ENCODE data around the gene GUCA2A.

The GUCA2A gene

DNA sequence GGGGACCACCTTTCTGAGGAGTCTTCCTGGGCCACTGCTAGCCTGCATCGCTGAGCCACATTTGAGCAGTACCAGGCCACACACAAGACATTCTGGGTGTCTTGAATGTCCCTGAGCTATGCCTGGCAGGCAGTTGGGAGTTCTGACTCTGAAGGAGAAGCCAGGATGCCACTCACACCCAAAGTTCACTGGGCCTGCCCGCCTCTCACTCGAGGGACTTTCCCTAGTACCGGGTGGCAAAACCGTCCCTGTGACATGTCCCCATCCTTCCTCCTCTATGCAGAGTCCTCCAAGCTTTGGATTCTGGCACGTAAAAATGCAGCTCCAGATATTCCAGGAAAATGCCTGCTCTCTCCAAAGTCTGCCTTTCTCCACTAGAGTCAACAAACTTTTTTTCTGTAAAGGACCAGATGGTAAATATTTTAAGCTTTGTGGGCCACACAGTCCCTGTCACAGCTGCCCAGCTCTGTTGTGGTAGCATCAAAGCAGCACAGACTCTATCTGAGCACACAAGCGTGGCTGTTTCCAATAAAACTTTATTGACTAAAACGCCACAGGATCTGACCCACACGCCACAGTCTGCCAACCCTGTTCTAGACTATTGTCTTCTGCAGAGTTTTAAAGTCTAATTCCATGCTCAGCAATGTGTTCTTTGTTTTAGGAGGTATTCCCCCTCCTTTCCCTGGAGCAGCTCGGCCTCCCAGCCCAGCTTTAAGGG is 30.6 kb downstream of the GUCA2A start:
- H3K27me3 ChIP-seq = no peaks in the 10 kb centered on the region
- H3K4me1 ChIP-seq = peaks cover 8 to 33% (median 20%) of the 10 kb centered on the region in 10 experiments; a peak in 19 of 20 replicates
- no peaks in the 10 kb centered on the region for H4K20me1 ChIP-seq
- no peak overlapping the region for H3K27ac ChIP-seq
- H3K36me3 ChIP-seq = no peaks in the 10 kb centered on the region
- H3K4me3 ChIP-seq = no peak overlapping the region
- TF ChIP-seq Cebpa-rat (IDR thresholded peaks at IDR 0.05) = no peak
- H3K9ac ChIP-seq = no peak overlapping the region
- no peaks in the 10 kb centered on the region; a peak in 1 of 22 replicates for H3K9me3 ChIP-seq (replicated peaks in 1 of 11)
- no peak overlapping the region; a peak in 1 of 22 replicates for H3K4me2 ChIP-seq

DNA sequence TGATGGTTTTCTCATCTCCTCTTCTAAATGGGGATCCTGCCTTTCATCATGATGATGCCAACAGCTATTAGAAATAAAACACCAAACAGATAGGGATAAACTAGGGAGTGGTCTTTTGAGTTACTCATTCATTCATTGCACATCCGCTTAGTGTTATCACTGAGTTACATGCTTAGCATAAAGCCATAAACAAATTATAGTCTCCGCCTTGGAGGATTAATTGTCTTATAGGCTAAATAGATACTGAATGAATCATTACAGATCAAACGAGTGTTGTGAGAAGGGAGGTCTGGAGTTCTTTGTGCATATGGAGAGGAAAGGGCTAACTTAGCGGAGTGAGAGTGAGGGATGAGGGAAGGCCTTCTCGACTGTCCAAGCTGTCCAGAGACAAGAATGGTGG is 31.2 kb downstream of the GUCA2A start:
- TF ChIP-seq Cebpa-rat (IDR thresholded peaks at IDR 0.05) = no peak
- H4K20me1 ChIP-seq = no peaks in the 10 kb centered on the region
- no peak overlapping the region for H3K9ac ChIP-seq
- H3K27ac ChIP-seq = no peak overlapping the region
- H3K4me3 ChIP-seq = no peak overlapping the region
- no peaks in the 10 kb centered on the region for H3K36me3 ChIP-seq
- H3K4me2 ChIP-seq = no peak overlapping the region; a peak in 1 of 22 replicates
- peaks cover 8 to 31% (median 20%) of the 10 kb centered on the region in 10 experiments; a peak in 19 of 20 replicates for H3K4me1 ChIP-seq
- no peaks in the 10 kb centered on the region; a peak in 1 of 22 replicates for H3K9me3 ChIP-seq (replicated peaks in 1 of 11)
- no peaks in the 10 kb centered on the region for H3K27me3 ChIP-seq

DNA sequence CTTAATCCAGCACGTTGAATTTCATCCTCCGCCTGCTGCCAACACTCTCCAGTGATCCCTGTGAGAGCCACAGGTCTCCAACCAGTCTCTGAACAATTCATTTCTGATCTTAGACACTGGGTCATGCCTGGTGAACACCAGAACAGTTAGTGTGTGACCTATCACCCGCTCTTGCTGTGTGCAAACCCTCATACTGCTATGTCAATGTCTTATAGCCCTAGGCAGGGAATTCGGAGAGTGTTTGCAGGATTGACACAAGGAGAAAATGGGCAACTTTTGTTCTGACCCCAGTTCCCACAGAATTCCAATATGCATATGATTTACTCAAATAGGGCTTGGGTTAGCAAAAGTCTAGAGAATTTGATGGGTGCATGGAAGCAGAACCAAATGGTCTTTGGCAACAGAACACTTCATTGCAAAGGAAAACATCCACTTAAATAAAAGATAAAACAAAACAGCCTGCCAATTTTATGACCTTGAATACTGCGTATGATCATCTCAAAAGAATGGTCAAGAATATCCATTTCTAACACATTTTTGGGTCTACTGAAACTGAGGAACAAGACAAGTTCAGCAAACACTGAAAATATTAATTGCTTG is 34.4 kb downstream of the GUCA2A start:
- H3K9ac ChIP-seq = no peak overlapping the region
- no peaks in the 10 kb centered on the region for H3K27me3 ChIP-seq
- no peak overlapping the region for H3K4me3 ChIP-seq

DNA sequence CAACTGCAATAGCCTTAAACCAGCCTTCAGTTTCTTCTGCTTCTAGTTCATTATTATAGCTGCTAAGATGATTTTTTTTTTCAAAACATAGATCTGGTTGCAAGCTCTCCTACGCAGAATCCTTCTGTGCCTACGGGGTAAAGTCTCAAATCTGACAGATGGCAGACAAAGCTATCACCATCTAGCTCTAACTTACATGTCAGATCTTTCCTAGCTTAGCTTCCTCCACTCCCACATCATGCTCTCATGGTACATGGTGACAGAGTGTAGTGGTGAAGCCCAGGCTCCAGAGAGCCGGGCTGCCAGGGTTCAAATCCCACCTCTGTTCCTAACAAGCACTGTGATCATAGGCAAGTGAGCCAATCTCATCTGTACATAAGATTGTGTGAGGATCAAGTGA is 35.6 kb downstream of the GUCA2A start:
- no peak for TF ChIP-seq Cebpa-rat (IDR thresholded peaks at IDR 0.05)
- Histone ChIP-seq H3K4me3 (no peak overlapping the region), H3K9me3 (replicated peaks in 1 of 11) (no peaks in the 10 kb centered on the region), H3K36me3 (no peaks in the 10 kb centered on the region), H4K20me1 (no peaks in the 10 kb centered on the region), H3K27ac (no peak overlapping the region), H3K27me3 (no peaks in the 10 kb centered on the region), H3K9ac (no peak overlapping the region), H3K4me2 (no peak overlapping the region), H3K4me1 (no peaks in the 10 kb centered on the region; a peak in 1 of 20 replicates)

More for the DNA sequence above, 34.4 kb downstream of the GUCA2A start:
- Histone ChIP-seq H4K20me1 (no peaks in the 10 kb centered on the region), H3K4me2 (no peak overlapping the region), H3K4me1 (peaks cover 0 to 8% (median under 1%) of the 10 kb centered on the region in 10 experiments; a peak in 7 of 20 replicates), H3K27ac (no peak overlapping the region), H3K36me3 (no peaks in the 10 kb centered on the region), H3K9me3 (replicated peaks in 1 of 11) (no peaks in the 10 kb centered on the region)
- no peak for TF ChIP-seq Cebpa-rat (IDR thresholded peaks at IDR 0.05)

DNA sequence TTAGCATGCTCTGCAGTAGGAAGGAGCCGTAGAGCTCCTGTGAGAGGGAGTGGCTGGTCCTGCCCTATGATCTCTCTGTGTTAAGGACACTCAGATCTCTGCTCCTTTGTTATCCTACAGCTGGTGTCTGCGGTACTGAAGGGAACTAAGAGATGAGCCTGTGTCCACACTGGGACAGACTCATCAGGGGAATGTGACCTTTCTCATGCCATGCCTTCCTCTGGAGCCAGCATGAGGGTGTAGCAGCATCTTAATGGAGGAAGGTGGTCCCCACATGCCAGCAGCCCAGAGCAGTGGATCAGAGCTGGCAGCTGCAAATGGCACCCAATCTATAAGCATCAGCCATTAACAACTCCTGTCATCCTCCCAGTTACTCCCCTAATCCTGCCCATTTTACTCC is 36.0 kb downstream of the GUCA2A start:
- H3K36me3 ChIP-seq = no peaks in the 10 kb centered on the region
- H3K4me1 ChIP-seq = no peaks in the 10 kb centered on the region
- no peak overlapping the region for H3K9ac ChIP-seq
- H3K27ac ChIP-seq = no peak overlapping the region
- no peak overlapping the region for H3K4me2 ChIP-seq
- H3K27me3 ChIP-seq = no peaks in the 10 kb centered on the region
- H3K9me3 ChIP-seq (replicated peaks in 1 of 11) = no peaks in the 10 kb centered on the region
- H3K4me3 ChIP-seq = no peak overlapping the region
- no peaks in the 10 kb centered on the region for H4K20me1 ChIP-seq
- TF ChIP-seq Cebpa-rat (IDR thresholded peaks at IDR 0.05) = no peak

DNA sequence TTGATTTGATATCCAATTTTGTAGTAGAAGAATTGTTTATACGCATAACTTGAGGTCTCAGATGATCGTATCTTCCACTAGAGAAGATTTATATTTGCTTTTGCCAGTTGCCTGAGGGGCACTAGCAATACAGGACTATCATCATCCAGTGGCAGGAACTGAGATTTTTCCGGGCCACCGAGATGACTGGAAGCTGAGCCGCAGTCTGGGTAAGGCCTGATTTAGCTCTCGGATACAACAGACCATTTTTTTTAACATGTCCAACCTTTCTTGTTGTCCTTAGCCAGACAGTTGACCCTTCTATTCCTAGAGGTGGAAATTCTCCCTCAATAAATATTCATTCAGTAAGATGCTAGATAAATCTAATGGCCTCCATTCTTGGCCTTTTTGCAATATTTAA is 36.8 kb downstream of the GUCA2A start:
- no peaks in the 10 kb centered on the region for H3K27me3 ChIP-seq
- no peaks in the 10 kb centered on the region for H4K20me1 ChIP-seq
- H3K9me3 ChIP-seq (replicated peaks in 1 of 11) = peaks cover 0 to 3% (median 0%) of the 10 kb centered on the region in 11 experiments; a peak in 2 of 22 replicates
- H3K27ac ChIP-seq = no peak overlapping the region
- no peaks in the 10 kb centered on the region for H3K4me1 ChIP-seq
- H3K4me3 ChIP-seq = no peak overlapping the region
- no peaks in the 10 kb centered on the region for H3K36me3 ChIP-seq
- no peak for TF ChIP-seq Cebpa-rat (IDR thresholded peaks at IDR 0.05)
- no peak overlapping the region for H3K9ac ChIP-seq
- no peak overlapping the region for H3K4me2 ChIP-seq

DNA sequence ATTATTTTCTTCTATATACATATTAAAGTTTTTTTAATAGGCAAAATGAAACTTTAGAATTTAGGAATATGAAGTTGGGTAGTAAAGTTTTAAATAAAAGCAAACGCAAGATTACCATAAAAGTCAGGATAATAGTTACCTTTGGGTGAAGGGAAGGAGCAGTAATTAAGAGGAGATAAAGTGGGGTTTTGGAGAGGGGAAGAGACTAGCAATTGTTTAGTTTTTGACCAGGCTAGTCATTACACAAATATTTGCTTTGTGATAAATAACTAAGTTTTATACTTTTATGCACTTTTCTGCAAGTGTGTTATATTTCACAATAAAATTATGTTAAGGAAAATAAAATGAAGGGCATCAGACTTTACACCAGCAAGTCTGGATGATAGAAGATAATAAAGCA is 39.0 kb downstream of the GUCA2A start:
- no peak for TF ChIP-seq Cebpa-rat (IDR thresholded peaks at IDR 0.05)
- peaks cover 0 to 8% (median 0%) of the 10 kb centered on the region in 11 experiments; a peak in 4 of 22 replicates for H3K9me3 ChIP-seq (replicated peaks in 1 of 11)
- H3K4me3 ChIP-seq = no peak overlapping the region
- H3K4me2 ChIP-seq = no peak overlapping the region
- no peaks in the 10 kb centered on the region for H3K4me1 ChIP-seq
- H3K36me3 ChIP-seq = no peaks in the 10 kb centered on the region
- no peaks in the 10 kb centered on the region for H4K20me1 ChIP-seq
- H3K27ac ChIP-seq = no peak overlapping the region
- H3K9ac ChIP-seq = no peak overlapping the region
- no peaks in the 10 kb centered on the region for H3K27me3 ChIP-seq

DNA sequence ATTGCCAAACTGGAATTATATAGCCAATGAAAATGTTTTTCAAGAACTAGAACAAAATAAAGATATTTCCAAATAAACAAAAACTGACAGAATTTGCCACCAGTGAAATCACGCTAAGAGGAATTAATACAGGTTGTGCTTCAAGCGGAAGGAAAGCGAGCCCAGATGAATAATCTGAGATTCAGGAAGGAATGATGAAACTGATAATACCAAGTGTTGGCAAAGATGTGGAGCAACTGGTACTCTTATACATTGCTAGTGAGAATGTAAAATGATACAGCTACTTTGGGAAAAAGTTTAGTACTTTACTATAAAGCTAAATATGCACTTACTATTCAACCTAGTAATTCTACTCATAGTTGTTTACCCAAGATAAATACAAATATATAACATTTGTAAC is 42.1 kb downstream of the GUCA2A start:
- Histone ChIP-seq H3K27ac (no peak overlapping the region), H3K36me3 (no peaks in the 10 kb centered on the region), H3K27me3 (no peaks in the 10 kb centered on the region), H3K4me3 (no peak overlapping the region), H4K20me1 (no peaks in the 10 kb centered on the region), H3K9ac (no peak overlapping the region), H3K9me3 (replicated peaks in 1 of 11) (peaks cover 0 to 8% (median 0%) of the 10 kb centered on the region in 11 experiments; a peak in 4 of 22 replicates), H3K4me1 (no peaks in the 10 kb centered on the region), H3K4me2 (no peak overlapping the region)
- TF ChIP-seq Cebpa-rat (IDR thresholded peaks at IDR 0.05) = no peak

DNA sequence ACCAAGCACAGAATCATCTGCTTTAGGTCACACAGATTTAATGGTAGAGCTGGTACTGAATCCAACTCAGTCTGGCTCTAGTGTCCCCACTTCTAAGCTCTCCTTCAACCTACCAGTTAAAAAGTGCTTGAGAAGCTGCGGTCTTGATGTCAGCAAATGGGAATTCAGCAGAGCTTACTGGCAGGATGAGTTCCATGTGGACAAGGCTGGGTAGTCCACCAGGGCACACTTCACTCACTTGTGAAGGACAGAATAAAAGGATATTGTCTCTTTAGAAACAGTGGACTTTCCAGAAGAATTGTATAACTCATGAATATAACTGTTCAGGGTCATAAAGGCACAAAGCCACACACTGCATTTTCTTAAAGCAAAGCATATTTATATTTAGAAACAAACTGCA is 46.4 kb downstream of the GUCA2A start:
- TF ChIP-seq Cebpa-rat (IDR thresholded peaks at IDR 0.05) = no peak
- Histone ChIP-seq H3K36me3 (no peaks in the 10 kb centered on the region), H3K4me2 (no peak overlapping the region), H3K4me1 (no peaks in the 10 kb centered on the region), H4K20me1 (no peaks in the 10 kb centered on the region), H3K27ac (no peak overlapping the region), H3K4me3 (no peak overlapping the region), H3K9me3 (replicated peaks in 1 of 11) (peaks cover 0 to 8% (median 0%) of the 10 kb centered on the region in 11 experiments; a peak in 4 of 22 replicates), H3K27me3 (no peaks in the 10 kb centered on the region), H3K9ac (no peak overlapping the region)

DNA sequence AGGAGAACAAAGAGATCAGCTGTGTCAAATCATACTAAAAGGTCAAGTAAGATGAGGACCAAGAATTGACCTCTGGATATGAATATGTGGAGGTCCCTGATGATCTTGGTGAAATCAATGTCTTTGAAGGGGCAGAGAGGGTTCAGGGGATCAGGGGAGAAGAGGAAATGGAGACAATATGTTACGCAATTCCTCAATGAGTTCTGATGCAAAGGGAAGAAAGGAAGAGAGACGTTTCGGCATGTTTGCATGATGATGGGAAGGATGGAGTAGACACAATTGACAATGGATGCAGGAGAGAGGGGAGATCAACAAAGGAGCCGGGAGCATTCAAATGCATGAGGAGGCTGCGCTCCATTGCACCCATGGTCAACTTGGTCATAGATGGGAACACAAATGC is 47.3 kb downstream of the GUCA2A start:
- TF ChIP-seq Cebpa-rat (IDR thresholded peaks at IDR 0.05) = peak in 9 of 11 experiments; percentile 44 to 87 (median 63); a peak in 12 of 22 replicates
- Histone ChIP-seq H3K27ac (no peak overlapping the region), H3K4me3 (no peak overlapping the region), H3K4me2 (no peak overlapping the region), H3K27me3 (no peaks in the 10 kb centered on the region), H3K36me3 (no peaks in the 10 kb centered on the region), H3K4me1 (no peaks in the 10 kb centered on the region), H4K20me1 (no peaks in the 10 kb centered on the region), H3K9ac (no peak overlapping the region), H3K9me3 (replicated peaks in 1 of 11) (0 out of 22 replicates have a peak, but pooled peaks cover 0 to under 1% (median 0%) of the 10 kb centered on the region in 11 experiments)

All from BLaER1 treated with 17β-estradiol and CSF1 and Interleukin-3, amounts not matched to agents 10 nM and 100 nM (cell line).